Right lung (tissue), 5 donors: ENCODE data around the gene BCAS3. TPM values are rescaled to one million over a fixed set of nuclear protein-coding genes. Genes with fewer than 3 reads are reported as not detected.
"Not testable (repeated sequence)": the region's sequence is repeated elsewhere in the genome, so short reads cannot be mapped to it uniquely, and the experiment has no call there.

Source experiments
- DNase-seq, 2 donors: peaks; one replicate each; pipeline ENCODE4 v3.0.0-alpha.2; 2013
- polyA plus RNA-seq, 5 donors: library from polyadenylated mRNA; unstranded; fragments of 120-200 nt; gene quantifications; one replicate each; pipeline versions ENCODE4 v1.2.1 to v1.2.3, GENCODE V29; 2013; ENCODE audit warnings: inconsistent platforms in 1 of 5, low replicate concordance in 1 of 5; ENCODE audit not compliant: insufficient read length in 5 of 5, insufficient read depth in 1 of 5

Gene BCAS3
- polyA plus RNA-seq, 5 donors = 21.9 to 29.2 (median 27.8) TPM

GRCh38 chr17:60863892-60864707 is 186.4 kb downstream of the BCAS3 start:
- DNase-seq = no peak

GRCh38 chr17:60864708-60865005 is 187.0 kb downstream of the BCAS3 start:
- no peak for DNase-seq

GRCh38 chr17:60874772-60875171 is 197.1 kb downstream of the BCAS3 start:
- DNase-seq = no peak

GRCh38 chr17:60886731-60887613 is 209.3 kb downstream of the BCAS3 start:
- not testable (repeated sequence) for DNase-seq

- DNase-seq = no peak
These were observed 210.0 kb downstream of the BCAS3 start for GRCh38 chr17:60887614-60888028.

GRCh38 chr17:60888812-60889709 is 211.4 kb downstream of the BCAS3 start:
- no peak for DNase-seq

- no peak for DNase-seq
These were observed 213.5 kb downstream of the BCAS3 start for GRCh38 chr17:60891149-60891548.

- no peak for DNase-seq
These were observed 215.8 kb downstream of the BCAS3 start for GRCh38 chr17:60893475-60893874.

- DNase-seq = no peak
These were observed 219.3 kb downstream of the BCAS3 start for GRCh38 chr17:60896996-60897395.

- no peak for DNase-seq
These were observed 221.5 kb downstream of the BCAS3 start for GRCh38 chr17:60899115-60899514.

GRCh38 chr17:60900688-60901087 is 223.0 kb downstream of the BCAS3 start:
- no peak for DNase-seq

- no peak for DNase-seq
These were observed 223.6 kb downstream of the BCAS3 start for GRCh38 chr17:60901242-60901641.

- no peak for DNase-seq
These were observed 224.2 kb downstream of the BCAS3 start for GRCh38 chr17:60901806-60902205.

- no peak for DNase-seq
These were observed 224.7 kb downstream of the BCAS3 start for GRCh38 chr17:60902399-60902798.

- DNase-seq = no peak
These were observed 226.9 kb downstream of the BCAS3 start for GRCh38 chr17:60904582-60904981.

GRCh38 chr17:60905709-60906108 is 228.1 kb downstream of the BCAS3 start:
- DNase-seq = no peak

GRCh38 chr17:60908324-60908723 is 230.7 kb downstream of the BCAS3 start:
- no peak for DNase-seq

GRCh38 chr17:60909405-60909804 is 231.8 kb downstream of the BCAS3 start:
- DNase-seq = no peak

GRCh38 chr17:60910415-60910814 is 232.8 kb downstream of the BCAS3 start:
- no peak for DNase-seq

- no peak for DNase-seq
These were observed 236.4 kb downstream of the BCAS3 start for GRCh38 chr17:60914078-60914477.

GRCh38 chr17:60916043-60916442 is 238.4 kb downstream of the BCAS3 start:
- DNase-seq = no peak

- no peak for DNase-seq
These were observed 242.5 kb downstream of the BCAS3 start for GRCh38 chr17:60920107-60920506.
